NT2/D1 (cell line): ENCODE results near the gene ANKRD39.

Experiments
- DNase-seq: peaks from one replicate; pipeline ENCODE4 v3.0.0-alpha.2; 2011; ENCODE audit warnings: low read depth, low spot score
- H3K27me3 ChIP-seq: 2 replicates; pipeline ENCODE4 v1.6.0; 2011; ENCODE audit warnings: mild to moderate bottlenecking; ENCODE audit not compliant: insufficient read length, insufficient read depth
- H3K36me3 ChIP-seq: 2 replicates; pipeline ENCODE4 v1.6.1; 2011; ENCODE audit warnings: mild to moderate bottlenecking, low read length, mixed read lengths; ENCODE audit not compliant: insufficient read depth, insufficient read length
- H3K4me1 ChIP-seq: 2 replicates; pipeline ENCODE4 v1.5.1; 2011; ENCODE audit not compliant: insufficient read depth, insufficient read length
- H3K4me3 ChIP-seq: 2 replicates; pipeline ENCODE4 v1.5.1; 2011; ENCODE audit warnings: low read depth; ENCODE audit not compliant: insufficient read length
- H3K9ac ChIP-seq: 2 replicates; pipeline ENCODE4 v1.6.0; 2011; ENCODE audit warnings: low read depth; ENCODE audit not compliant: insufficient read length
- H3K9me3 ChIP-seq: 2 replicates; pipeline ENCODE4 v1.5.1; 2011; ENCODE audit warnings: mild to moderate bottlenecking, low read length; ENCODE audit not compliant: insufficient read depth
- SUZ12 ChIP-seq: IDR thresholded peaks from 2 replicates; pipeline ENCODE4 v1.6.1; 2011; ENCODE audit not compliant: insufficient read length, insufficient read depth; ENCODE audit errors: extremely low read depth
- YY1 ChIP-seq: IDR thresholded peaks from 2 replicates; pipeline ENCODE4 v1.6.1; 2011; ENCODE audit not compliant: insufficient read length, insufficient read depth
- ZNF274 ChIP-seq: IDR thresholded peaks from 2 replicates; pipeline ENCODE4 v1.6.1; 2011; ENCODE audit warnings: mild to moderate bottlenecking, low read depth, low read length

Gene ANKRD39

GRCh38 chr2:96821113-96821675, 36.6 kb downstream of the ANKRD39 start:
- peaks cover 12% of the 10 kb centered on the region for H3K27me3 ChIP-seq
- peaks cover 11% of the 10 kb centered on the region for H3K4me1 ChIP-seq
- no peaks in the 10 kb centered on the region for H3K9me3 ChIP-seq
- peaks cover 36% of the 10 kb centered on the region for H3K36me3 ChIP-seq
- DNase-seq = no peak
- TF ChIP-seq SUZ12 = no peak
- TF ChIP-seq ZNF274 = no peak
- no peak for TF ChIP-seq YY1
- H3K9ac ChIP-seq = no peak overlapping the region
- H3K4me3 ChIP-seq = no peak overlapping the region

GRCh38 chr2:96819876-96820511, 37.8 kb downstream of the ANKRD39 start:
- Histone ChIP-seq H3K36me3 (peaks cover 27% of the 10 kb centered on the region), H3K27me3 (peaks cover 19% of the 10 kb centered on the region), H3K4me1 (peaks cover 11% of the 10 kb centered on the region), H3K4me3 (no peak overlapping the region), H3K9me3 (no peaks in the 10 kb centered on the region), H3K9ac (no peak overlapping the region)
- DNase-seq = no peak
- TF ChIP-seq SUZ12 (no peak), ZNF274 (no peak), YY1 (no peak)

DNA sequence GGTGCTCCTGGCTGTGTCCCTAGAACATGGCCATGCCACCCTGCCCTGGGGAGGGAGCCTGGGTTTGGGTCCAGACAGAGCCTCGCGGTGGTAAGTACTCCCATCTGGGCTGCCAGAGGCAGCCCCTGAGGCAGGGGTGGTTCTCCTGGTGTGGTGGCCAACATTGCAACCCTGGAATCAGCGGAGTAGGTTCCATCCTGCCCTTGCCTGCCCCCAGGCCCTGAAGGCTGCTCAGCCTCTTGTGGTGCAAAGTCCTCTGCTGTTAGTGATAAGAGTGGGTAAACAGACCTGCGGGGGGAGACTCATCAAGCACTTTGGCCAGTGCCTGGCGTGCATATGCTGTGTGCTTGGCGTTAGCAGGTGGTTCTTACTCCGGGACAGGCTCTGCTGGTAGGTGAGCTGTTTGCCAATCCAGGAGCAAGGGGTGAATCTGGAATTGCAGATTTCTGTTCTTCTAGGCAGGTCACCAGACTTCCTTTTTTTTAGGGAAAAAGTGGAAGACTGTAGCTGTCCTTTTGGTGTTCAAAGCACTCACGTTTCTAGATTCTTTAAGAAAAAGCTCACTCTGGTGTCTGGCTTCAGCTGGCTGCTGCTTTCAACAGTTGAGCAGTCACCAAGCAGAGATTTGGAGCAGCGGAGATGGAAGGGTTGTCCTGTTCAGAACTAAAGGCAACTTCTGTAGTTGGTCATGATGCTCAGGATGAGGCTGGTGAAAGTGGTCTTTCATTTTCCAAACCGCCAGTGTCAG, 38.5 kb downstream of the ANKRD39 start:
- Histone ChIP-seq H3K4me1 (peaks cover 11% of the 10 kb centered on the region), H3K4me3 (no peak overlapping the region), H3K36me3 (peaks cover 22% of the 10 kb centered on the region), H3K27me3 (peaks cover 21% of the 10 kb centered on the region), H3K9ac (no peak overlapping the region), H3K9me3 (no peaks in the 10 kb centered on the region)
- TF ChIP-seq SUZ12 (no peak), ZNF274 (no peak), YY1 (no peak)
- DNase-seq = no peak

GRCh38 chr2:96817882-96818281, 39.9 kb downstream of the ANKRD39 start:
- no peak for DNase-seq
- TF ChIP-seq SUZ12 (no peak), ZNF274 (no peak), YY1 (no peak)
- Histone ChIP-seq H3K9ac (peak overlapping the region; percentile 97), H3K27me3 (peaks cover 21% of the 10 kb centered on the region), H3K4me1 (peaks cover 11% of the 10 kb centered on the region), H3K9me3 (no peaks in the 10 kb centered on the region), H3K36me3 (peaks cover 14% of the 10 kb centered on the region), H3K4me3 (peak overlapping the region; percentile 83)

DNA sequence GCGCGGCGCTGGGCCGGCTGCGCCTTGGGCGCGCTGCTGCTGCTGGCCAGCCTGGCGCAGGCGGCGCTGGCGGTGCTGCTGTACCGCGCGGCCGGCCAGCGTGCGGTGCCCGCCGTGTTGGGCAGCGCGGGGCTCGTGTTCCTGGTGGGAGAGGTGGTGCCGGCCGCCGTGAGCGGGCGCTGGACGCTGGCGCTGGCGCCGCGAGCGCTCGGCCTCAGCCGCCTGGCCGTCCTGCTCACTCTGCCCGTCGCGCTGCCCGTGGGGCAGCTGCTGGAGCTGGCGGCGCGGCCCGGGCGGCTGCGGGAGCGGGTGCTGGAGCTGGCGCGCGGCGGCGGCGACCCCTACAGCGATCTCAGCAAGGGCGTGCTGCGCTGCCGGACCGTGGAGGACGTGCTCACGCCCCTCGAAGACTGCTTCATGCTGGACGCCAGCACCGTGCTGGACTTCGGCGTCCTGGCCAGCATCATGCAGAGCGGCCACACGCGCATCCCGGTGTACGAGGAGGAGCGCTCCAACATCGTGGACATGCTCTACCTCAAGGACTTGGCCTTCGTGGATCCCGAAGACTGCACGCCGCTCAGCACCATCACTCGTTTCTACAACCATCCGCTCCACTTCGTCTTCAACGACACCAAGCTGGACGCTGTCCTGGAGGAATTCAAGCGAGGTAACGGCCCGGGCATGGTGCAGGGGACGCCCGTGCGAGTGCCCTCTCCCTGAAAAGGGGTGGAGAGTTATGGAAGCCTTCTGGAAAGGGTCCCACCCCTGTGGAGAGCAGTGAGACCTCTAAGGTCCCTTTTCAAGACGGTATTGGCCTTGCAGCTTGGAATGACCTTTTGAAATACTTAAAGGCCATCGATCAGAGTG, 40.7 kb downstream of the ANKRD39 start:
- no peak for DNase-seq

GRCh38 chr2:96816127-96816835, 41.5 kb downstream of the ANKRD39 start, which contains the start of gene CNNM3:
Gene CNNM3 (plus strand): TSS chr2:96816268. CDS start chr2:96816278, 10 bp downstream.
- DNase-seq = peak; percentile 94
- Histone ChIP-seq H3K27me3 (peaks cover 21% of the 10 kb centered on the region), H3K9ac (peak within 1 kb of the TSS; percentile 97), H3K9me3 (no peaks in the 10 kb centered on the region), H3K4me3 (peak within 1 kb of the TSS; percentile 83), H3K36me3 (peaks cover 21% of the 10 kb centered on the region), H3K4me1 (peaks cover 11% of the 10 kb centered on the region)
- TF ChIP-seq SUZ12 (no peak), YY1 (no peak), ZNF274 (no peak)

More for the DNA sequence above, 40.7 kb downstream of the ANKRD39 start:
- Histone ChIP-seq H3K27me3 (peaks cover 21% of the 10 kb centered on the region), H3K9ac (peak overlapping the region; percentile 97), H3K9me3 (no peaks in the 10 kb centered on the region), H3K36me3 (peaks cover 18% of the 10 kb centered on the region), H3K4me3 (peak overlapping the region; percentile 83), H3K4me1 (peaks cover 11% of the 10 kb centered on the region)
- no peak for TF ChIP-seq SUZ12
- no peak for TF ChIP-seq ZNF274
- no peak for TF ChIP-seq YY1
